Mesenchymal stem cell (in vitro differentiated cells and primary cell): Measurements from ENCODE around the gene GAK.

Experiments
- DNase-seq: peaks from one replicate; pipeline ENCODE4 v3.0.0-alpha.2; 2013
- H2AFZ ChIP-seq: one replicate; pipeline ENCODE4 v1.6.1; 2013; ENCODE audit warnings: low read depth, mild to moderate bottlenecking, control low read depth, inconsistent platforms, low read length, moderate library complexity
- H2AK5ac ChIP-seq: 2 replicates; pipeline ENCODE4 v1.6.1; 2013; ENCODE audit warnings: low read length, moderate library complexity, mild to moderate bottlenecking, inconsistent platforms; ENCODE audit not compliant: severe bottlenecking
- H2BK120ac ChIP-seq: one replicate; pipeline ENCODE4 v1.6.1; 2013; ENCODE audit warnings: low read depth, mild to moderate bottlenecking, inconsistent platforms, low read length, moderate library complexity
- H2BK12ac ChIP-seq, 2 experiments: one replicate each; pipeline ENCODE4 v1.6.1; 2013; ENCODE audit warnings: inconsistent platforms in 2 of 2, low read length in 2 of 2, mild to moderate bottlenecking in 2 of 2, moderate library complexity in 2 of 2, control low read depth in 1 of 2
- H2BK15ac ChIP-seq: one replicate; pipeline ENCODE4 v1.6.1; 2013; ENCODE audit warnings: mild to moderate bottlenecking, low read depth, inconsistent platforms; ENCODE audit not compliant: poor library complexity, severe bottlenecking
- H2BK5ac ChIP-seq: 2 replicates; pipeline ENCODE4 v1.6.1; 2013; ENCODE audit warnings: low read depth, mild to moderate bottlenecking, low read length, control low read depth, inconsistent platforms; ENCODE audit not compliant: poor library complexity, severe bottlenecking
- H3K14ac ChIP-seq, 2 experiments: one replicate each; pipeline ENCODE4 v1.6.1; 2013; ENCODE audit warnings: inconsistent platforms in 2 of 2, low read length in 2 of 2, control low read depth in 1 of 2, mild to moderate bottlenecking in 1 of 2, moderate library complexity in 1 of 2
- H3K18ac ChIP-seq, 2 experiments: one replicate each; pipeline ENCODE4 v1.6.1; 2013; ENCODE audit warnings: inconsistent platforms in 2 of 2, low read length in 2 of 2, control low read depth in 1 of 2, low read depth in 1 of 2, mild to moderate bottlenecking in 1 of 2
- H3K23ac ChIP-seq, 2 experiments: one replicate each; pipeline ENCODE4 v1.6.1; 2013; ENCODE audit warnings: inconsistent platforms in 2 of 2, low read length in 2 of 2, mild to moderate bottlenecking in 2 of 2, moderate library complexity in 2 of 2, control low read depth in 1 of 2
- H3K27ac ChIP-seq: 2 replicates; pipeline ENCODE4 v1.5.1; 2013; ENCODE audit warnings: mild to moderate bottlenecking, moderate library complexity, low read length, control low read depth, inconsistent platforms; ENCODE audit not compliant: poor library complexity, severe bottlenecking
- H3K27me3 ChIP-seq, 2 experiments: 2 replicates each; pipeline versions ENCODE4 v1.6.1 to v1.7.0; 2013; ENCODE audit warnings: low read length in 2 of 2, mild to moderate bottlenecking in 2 of 2, moderate library complexity in 2 of 2, control low read depth in 1 of 2, inconsistent platforms in 1 of 2; ENCODE audit not compliant: control insufficient read depth in 1 of 2, insufficient read depth in 1 of 2
- H3K36me3 ChIP-seq, 2 experiments: 2 replicates each; pipeline versions ENCODE4 v1.6.1 to v1.7.0; 2013; ENCODE audit warnings: low read length in 2 of 2, control low read depth in 1 of 2, inconsistent platforms in 1 of 2, low read depth in 1 of 2, mild to moderate bottlenecking in 1 of 2; ENCODE audit not compliant: insufficient read depth in 2 of 2, control insufficient read depth in 1 of 2
- H3K4ac ChIP-seq, 2 experiments: one replicate each; pipeline ENCODE4 v1.6.1; 2013; ENCODE audit warnings: inconsistent platforms in 2 of 2, low read length in 2 of 2, mild to moderate bottlenecking in 2 of 2, moderate library complexity in 2 of 2, control low read depth in 1 of 2, low read depth in 1 of 2
- H3K4me1 ChIP-seq: 2 replicates; pipeline ENCODE4 v1.6.1; 2013; ENCODE audit warnings: low read depth, low read length, control low read depth; ENCODE audit not compliant: control insufficient read depth, insufficient read depth
- H3K4me2 ChIP-seq: 2 replicates; pipeline ENCODE4 v1.6.1; 2013; ENCODE audit warnings: low read length, mild to moderate bottlenecking, inconsistent platforms; ENCODE audit not compliant: poor library complexity, severe bottlenecking
- H3K4me3 ChIP-seq, 2 experiments: 2 replicates each; pipeline versions ENCODE4 v1.5.1 to v1.7.0; 2013; ENCODE audit warnings: low read length in 2 of 2, mild to moderate bottlenecking in 2 of 2, control low read depth in 1 of 2, low read depth in 1 of 2; ENCODE audit not compliant: insufficient read depth in 1 of 2
- H3K79me1 ChIP-seq: replicated peaks from 2 replicates; pipeline ENCODE4 v1.6.1; 2013; ENCODE audit warnings: mild to moderate bottlenecking, control low read depth, low read length, inconsistent platforms; ENCODE audit not compliant: poor library complexity, severe bottlenecking
- H3K9ac ChIP-seq: 2 replicates; pipeline ENCODE4 v1.7.0; 2013; ENCODE audit warnings: mild to moderate bottlenecking, low read length, moderate library complexity
- H3K9me3 ChIP-seq: 2 replicates; pipeline ENCODE4 v1.7.0; 2013; ENCODE audit warnings: mild to moderate bottlenecking, low read length; ENCODE audit not compliant: control insufficient read depth
- H4K8ac ChIP-seq: one replicate; pipeline ENCODE4 v1.6.1; 2013; ENCODE audit warnings: inconsistent platforms, mild to moderate bottlenecking, low read length, moderate library complexity
- H4K91ac ChIP-seq: one replicate; pipeline ENCODE4 v1.6.1; 2013; ENCODE audit warnings: mild to moderate bottlenecking, low read length, inconsistent platforms
- WGBS: methylation state at CpG from one replicate; pipeline ENCODE4 v1.1.7; 2013; ENCODE audit warnings: mixed read lengths; 5-methylcytosine and 5-hydroxymethylcytosine counted together

The GAK gene

GRCh38 chr4:948936-949300 is 16.8 kb upstream of the GAK start:
- Histone ChIP-seq H2AFZ (no peak overlapping the region), H4K91ac (no peak overlapping the region), H3K4me1 (peaks cover 22% of the 10 kb centered on the region), H3K14ac (no peak overlapping the region), H3K4ac (no peak overlapping the region), H3K4me2 (no peak overlapping the region), H2AK5ac (no peak overlapping the region), H3K4me3 (no peak overlapping the region), H3K23ac (no peak overlapping the region), H2BK15ac (no peak overlapping the region), H4K8ac (no peak overlapping the region), H2BK5ac (no peak overlapping the region), H3K9ac (no peak overlapping the region), H2BK12ac (no peak overlapping the region), H3K27me3 (peaks cover 0 to 4% of the 10 kb centered on the region in 2 experiments), H2BK120ac (no peak overlapping the region), H3K79me1 (peaks cover 26% of the 10 kb centered on the region), H3K9me3 (no peaks in the 10 kb centered on the region), H3K27ac (no peak overlapping the region), H3K36me3 (peaks cover 5 to 41% of the 10 kb centered on the region in 2 experiments), H3K18ac (no peak overlapping the region)
- WGBS = 94% methylated on average over 13 of the region's 13 CpGs
- DNase-seq = no peak

- Histone ChIP-seq H3K79me1 (peaks cover 26% of the 10 kb centered on the region), H3K4me3 (no peak overlapping the region), H2AFZ (peak overlapping the region; percentile 10), H2BK12ac (no peak overlapping the region), H3K27me3 (peaks cover 0 to 4% of the 10 kb centered on the region in 2 experiments), H4K91ac (no peak overlapping the region), H2BK15ac (no peak overlapping the region), H3K4me2 (no peak overlapping the region), H2AK5ac (no peak overlapping the region), H3K4me1 (peaks cover 22% of the 10 kb centered on the region), H4K8ac (no peak overlapping the region), H3K14ac (no peak overlapping the region), H3K18ac (no peak overlapping the region), H3K9ac (no peak overlapping the region), H3K23ac (no peak overlapping the region), H3K36me3 (peaks cover 5 to 37% of the 10 kb centered on the region in 2 experiments), H2BK120ac (no peak overlapping the region), H3K9me3 (no peaks in the 10 kb centered on the region), H2BK5ac (no peak overlapping the region), H3K4ac (no peak overlapping the region), H3K27ac (no peak overlapping the region)
- DNase-seq = no peak
- 89% methylated on average over 32 of the region's 33 CpGs for WGBS
Observed at GRCh38 chr4:948101-948935, 16.2 kb upstream of the GAK start.

GRCh38 chr4:947491-947971 is 15.4 kb upstream of the GAK start:
- H3K27me3 ChIP-seq = peaks cover 0 to 4% of the 10 kb centered on the region in 2 experiments
- H2BK5ac ChIP-seq = no peak overlapping the region
- H2BK120ac ChIP-seq = no peak overlapping the region
- no peak overlapping the region for H4K91ac ChIP-seq
- no peak overlapping the region for H3K9ac ChIP-seq
- H2BK12ac ChIP-seq = no peak overlapping the region
- H3K18ac ChIP-seq = no peak overlapping the region
- H3K4ac ChIP-seq = no peak overlapping the region
- H3K27ac ChIP-seq = no peak overlapping the region
- H3K9me3 ChIP-seq = no peaks in the 10 kb centered on the region
- H3K36me3 ChIP-seq = peaks cover 4 to 29% of the 10 kb centered on the region in 2 experiments
- peaks cover 22% of the 10 kb centered on the region for H3K4me1 ChIP-seq
- no peak overlapping the region for H4K8ac ChIP-seq
- DNase-seq = no peak
- peaks cover 26% of the 10 kb centered on the region for H3K79me1 ChIP-seq
- H3K4me2 ChIP-seq = no peak overlapping the region
- no peak overlapping the region for H3K23ac ChIP-seq
- H3K4me3 ChIP-seq = no peak overlapping the region
- no peak overlapping the region for H3K14ac ChIP-seq
- no peak overlapping the region for H2AFZ ChIP-seq
- 90% methylated on average over 19 of the region's 19 CpGs for WGBS
- no peak overlapping the region for H2BK15ac ChIP-seq
- no peak overlapping the region for H2AK5ac ChIP-seq

- no peak overlapping the region for H2BK5ac ChIP-seq
Observed at GRCh38 chr4:946517-947471, 14.7 kb upstream of the GAK start.

More at GRCh38 chr4:946517-947471, 14.7 kb upstream of the GAK start:
- Histone ChIP-seq H2AK5ac (no peak overlapping the region), H2BK15ac (no peak overlapping the region), H3K4ac (no peak overlapping the region), H3K18ac (no peak overlapping the region), H4K91ac (peak overlapping the region; percentile 29), H3K9me3 (no peaks in the 10 kb centered on the region), H3K14ac (no peak overlapping the region), H3K23ac (no peak overlapping the region), H3K36me3 (peaks cover 4 to 22% of the 10 kb centered on the region in 2 experiments), H3K79me1 (peaks cover 26% of the 10 kb centered on the region), H3K4me2 (no peak overlapping the region), H3K4me1 (peaks cover 22% of the 10 kb centered on the region), H2AFZ (no peak overlapping the region), H3K4me3 (no peak overlapping the region), H3K27ac (no peak overlapping the region), H2BK12ac (no peak overlapping the region), H3K27me3 (peaks cover 0 to 4% of the 10 kb centered on the region in 2 experiments), H3K9ac (no peak overlapping the region), H2BK120ac (no peak overlapping the region), H4K8ac (no peak overlapping the region)
- no peak for DNase-seq
- WGBS = 77% methylated on average over 62 of the region's 62 CpGs
